GM13976 (cell line): ENCODE results near the gene SIAH1.
"Not testable (repeated sequence)": the region's sequence is repeated elsewhere in the genome, so short reads cannot be mapped to it uniquely, and the experiment has no call there.

Experiments
- DNase-seq: peaks from one replicate; pipeline ENCODE4 v3.0.0; 2012; ENCODE audit warnings: low spot score
- in situ Hi-C: fragments of 300-500 bp; cut with MboI; formaldehyde crosslinking; loops from one replicate; pipeline ENCODE4 v1.12.0; 2022; ENCODE audit warnings: low sequenced_read_pairs, mixed read lengths, inconsistent platforms; ENCODE audit not compliant: unreplicated experiment
- TF ChIP-seq, protein P1 (sequence below): IDR thresholded peaks from 2 replicates; pipeline ENCODE4 v1.5.1; 2012; ENCODE audit warnings: borderline replicate concordance, mild to moderate bottlenecking; ENCODE audit not compliant: insufficient read depth; ENCODE audit errors: extremely low read depth, missing control alignments, control extremely low read depth

SIAH1 gene

DNA sequence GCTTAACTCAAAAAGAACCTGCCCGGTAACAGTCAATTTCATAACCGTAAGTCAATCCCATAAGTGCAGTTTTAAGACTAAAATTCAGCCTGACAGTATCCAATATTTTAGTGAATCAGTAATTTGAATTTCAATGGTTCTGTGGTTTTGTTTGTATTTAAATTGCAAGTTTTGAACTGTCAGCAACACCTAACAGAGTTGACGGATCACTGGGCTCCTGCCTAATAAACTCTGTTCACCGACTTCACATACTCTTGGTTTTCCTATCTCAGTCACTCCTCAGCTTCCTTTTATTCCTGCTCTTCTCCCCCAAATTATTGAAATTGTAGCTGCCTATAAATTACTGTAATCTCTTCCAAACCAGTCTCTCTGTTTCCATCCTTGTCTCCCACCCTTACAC lies 12.5 kb downstream of the SIAH1 start:
- TF ChIP-seq, protein P1, sequence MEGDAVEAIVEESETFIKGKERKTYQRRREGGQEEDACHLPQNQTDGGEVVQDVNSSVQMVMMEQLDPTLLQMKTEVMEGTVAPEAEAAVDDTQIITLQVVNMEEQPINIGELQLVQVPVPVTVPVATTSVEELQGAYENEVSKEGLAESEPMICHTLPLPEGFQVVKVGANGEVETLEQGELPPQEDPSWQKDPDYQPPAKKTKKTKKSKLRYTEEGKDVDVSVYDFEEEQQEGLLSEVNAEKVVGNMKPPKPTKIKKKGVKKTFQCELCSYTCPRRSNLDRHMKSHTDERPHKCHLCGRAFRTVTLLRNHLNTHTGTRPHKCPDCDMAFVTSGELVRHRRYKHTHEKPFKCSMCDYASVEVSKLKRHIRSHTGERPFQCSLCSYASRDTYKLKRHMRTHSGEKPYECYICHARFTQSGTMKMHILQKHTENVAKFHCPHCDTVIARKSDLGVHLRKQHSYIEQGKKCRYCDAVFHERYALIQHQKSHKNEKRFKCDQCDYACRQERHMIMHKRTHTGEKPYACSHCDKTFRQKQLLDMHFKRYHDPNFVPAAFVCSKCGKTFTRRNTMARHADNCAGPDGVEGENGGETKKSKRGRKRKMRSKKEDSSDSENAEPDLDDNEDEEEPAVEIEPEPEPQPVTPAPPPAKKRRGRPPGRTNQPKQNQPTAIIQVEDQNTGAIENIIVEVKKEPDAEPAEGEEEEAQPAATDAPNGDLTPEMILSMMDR: no peak
- no peak for DNase-seq
- in situ Hi-C loops: loop anchor here (25.0 kb wide), 1 partner anchor 90 kb away; no protein-coding TSS in a partner anchor

- no peak for DNase-seq
- TF ChIP-seq, protein P1: no peak
- in situ Hi-C loops: loop anchor here (25.0 kb wide), 1 partner anchor 91 kb away; no protein-coding TSS in a partner anchor
Observed at GRCh38 chr16:48371393-48371780, 13.8 kb downstream of the SIAH1 start.

DNA sequence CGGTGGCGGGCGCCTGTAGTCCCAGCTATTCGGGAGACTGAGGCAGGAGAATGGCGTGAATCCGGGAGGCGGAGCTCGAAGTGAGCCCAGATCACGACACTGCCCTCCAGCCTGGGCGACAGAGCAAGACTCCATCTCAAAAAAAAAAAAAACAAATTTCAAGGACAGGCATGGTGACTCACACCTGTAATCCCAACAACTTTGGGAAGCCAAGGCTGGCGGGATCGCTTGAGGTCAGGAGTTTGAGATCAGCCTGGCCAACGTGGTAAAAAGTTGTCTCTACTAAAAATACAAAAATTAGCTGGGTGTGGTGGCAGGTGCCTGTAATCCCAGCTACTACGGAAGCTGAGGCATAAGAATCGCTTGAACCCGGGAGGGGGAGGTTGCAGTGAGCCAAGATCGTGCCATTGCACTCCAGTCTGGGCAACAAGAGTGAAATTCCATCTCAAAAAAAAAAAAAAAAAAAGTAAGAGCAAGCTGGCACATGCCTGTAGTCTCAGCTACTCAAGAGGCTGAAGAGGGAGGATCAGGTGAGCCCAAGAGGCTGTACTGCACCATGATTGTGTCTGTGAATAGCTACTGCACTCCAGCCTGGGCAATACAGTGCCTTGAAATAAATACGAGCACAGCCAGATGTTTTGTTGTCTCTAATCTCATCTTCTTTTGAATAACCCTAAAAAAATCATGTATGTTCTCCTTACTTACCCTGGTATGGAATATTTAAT lies 14.4 kb downstream of the SIAH1 start:
- not testable (repeated sequence) for DNase-seq
- in situ Hi-C loops: loop anchor here (25.0 kb wide), 1 partner anchor 91 kb away; no protein-coding TSS in a partner anchor

- TF ChIP-seq, protein P1: no peak
- in situ Hi-C loops: loop anchor here (25.0 kb wide), 1 partner anchor 92 kb away; no protein-coding TSS in a partner anchor
- DNase-seq: no peak
Observed at GRCh38 chr16:48370229-48370628, 15.0 kb downstream of the SIAH1 start.

GRCh38 chr16:48369765-48370164 lies 15.4 kb downstream of the SIAH1 start:
- TF ChIP-seq, protein P1: no peak
- in situ Hi-C loops: loop anchor here (25.0 kb wide), 1 partner anchor 93 kb away; no protein-coding TSS in a partner anchor
- DNase-seq: no peak

GRCh38 chr16:48367441-48368049 lies 17.7 kb downstream of the SIAH1 start:
- no peak for DNase-seq
- TF ChIP-seq, protein P1: no peak
- in situ Hi-C loops: loop anchor here (25.0 kb wide), 1 partner anchor 95 kb away; no protein-coding TSS in a partner anchor
